WERI-Rb-1 (cell line): ENCODE results near the gene TRABD.

ENCODE experiments used
- DNase-seq: peaks from one replicate; pipeline ENCODE4 v3.0.0-alpha.2; 2020
- H3K27ac ChIP-seq: fragments of 250-450 bp; sonication (Bioruptor Pico); 2 replicates; pipeline ENCODE4 v1.5.1; 2020; ENCODE audit warnings: mild to moderate bottlenecking, moderate library complexity
- H3K27me3 ChIP-seq: fragments of 250-450 bp; sonication (Bioruptor Pico); 2 replicates; pipeline ENCODE4 v1.5.1; 2021; ENCODE audit warnings: mild to moderate bottlenecking, low read depth, moderate library complexity; ENCODE audit not compliant: insufficient read depth, severe bottlenecking
- H3K36me3 ChIP-seq: fragments of 250-450 bp; sonication (Bioruptor Pico); 2 replicates; pipeline ENCODE4 v1.5.1; 2020; ENCODE audit warnings: mild to moderate bottlenecking, moderate library complexity
- H3K4me3 ChIP-seq: 2 replicates; pipeline ENCODE4 v1.5.1; 2011; ENCODE audit warnings: low read depth, mild to moderate bottlenecking, control low read depth, low read length
- H3K9me3 ChIP-seq: fragments of 250-450 bp; sonication (Bioruptor Pico); 2 replicates; pipeline ENCODE4 v1.5.1; 2021; ENCODE audit warnings: mild to moderate bottlenecking, moderate library complexity; ENCODE audit not compliant: severe bottlenecking
- TF ChIP-seq, protein P1 (sequence below): IDR thresholded peaks from 2 replicates; pipeline ENCODE4 v1.5.1; 2011; ENCODE audit warnings: low read depth, mild to moderate bottlenecking, control low read depth, inconsistent platforms, low read length

TRABD gene

GRCh38 chr22:50183141-50183971 lies 2.4 kb upstream of the TRABD start:
- TF ChIP-seq, protein P1, sequence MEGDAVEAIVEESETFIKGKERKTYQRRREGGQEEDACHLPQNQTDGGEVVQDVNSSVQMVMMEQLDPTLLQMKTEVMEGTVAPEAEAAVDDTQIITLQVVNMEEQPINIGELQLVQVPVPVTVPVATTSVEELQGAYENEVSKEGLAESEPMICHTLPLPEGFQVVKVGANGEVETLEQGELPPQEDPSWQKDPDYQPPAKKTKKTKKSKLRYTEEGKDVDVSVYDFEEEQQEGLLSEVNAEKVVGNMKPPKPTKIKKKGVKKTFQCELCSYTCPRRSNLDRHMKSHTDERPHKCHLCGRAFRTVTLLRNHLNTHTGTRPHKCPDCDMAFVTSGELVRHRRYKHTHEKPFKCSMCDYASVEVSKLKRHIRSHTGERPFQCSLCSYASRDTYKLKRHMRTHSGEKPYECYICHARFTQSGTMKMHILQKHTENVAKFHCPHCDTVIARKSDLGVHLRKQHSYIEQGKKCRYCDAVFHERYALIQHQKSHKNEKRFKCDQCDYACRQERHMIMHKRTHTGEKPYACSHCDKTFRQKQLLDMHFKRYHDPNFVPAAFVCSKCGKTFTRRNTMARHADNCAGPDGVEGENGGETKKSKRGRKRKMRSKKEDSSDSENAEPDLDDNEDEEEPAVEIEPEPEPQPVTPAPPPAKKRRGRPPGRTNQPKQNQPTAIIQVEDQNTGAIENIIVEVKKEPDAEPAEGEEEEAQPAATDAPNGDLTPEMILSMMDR = no peak
- no peaks in the 10 kb centered on the region for H3K27me3 ChIP-seq
- DNase-seq = no peak
- peaks cover 2% of the 10 kb centered on the region; the same call in 1 of the 2 replicates for H3K36me3 ChIP-seq
- H3K4me3 ChIP-seq = no peak overlapping the region
- H3K9me3 ChIP-seq = no peaks in the 10 kb centered on the region
- H3K27ac ChIP-seq = no peak overlapping the region

GRCh38 chr22:50184004-50184901 lies 1.5 kb upstream of the TRABD start:
- TF ChIP-seq, protein P1 = no peak
- H3K4me3 ChIP-seq = no peak overlapping the region
- peak; percentile 42 for DNase-seq
- H3K27me3 ChIP-seq = no peaks in the 10 kb centered on the region
- no peak overlapping the region; the same call in 1 of the 2 replicates for H3K27ac ChIP-seq
- no peaks in the 10 kb centered on the region for H3K9me3 ChIP-seq
- H3K36me3 ChIP-seq = peaks cover 2% of the 10 kb centered on the region; the same call in 1 of the 2 replicates

- TF ChIP-seq, protein P1 = no peak
- Histone ChIP-seq H3K4me3 (no peak overlapping the region), H3K27ac (peak overlapping the region; percentile 59), H3K9me3 (no peaks in the 10 kb centered on the region), H3K36me3 (peaks cover 2% of the 10 kb centered on the region; the same call in 1 of the 2 replicates), H3K27me3 (no peaks in the 10 kb centered on the region)
- DNase-seq = no peak
Observed at GRCh38 chr22:50184902-50185374, 775 bp upstream of the TRABD start.

- no peaks in the 10 kb centered on the region for H3K9me3 ChIP-seq
- peak overlapping the region; percentile 69 for H3K4me3 ChIP-seq
- TF ChIP-seq, protein P1 = no peak
- peak overlapping the region; percentile 33 for H3K27ac ChIP-seq
- no peaks in the 10 kb centered on the region for H3K27me3 ChIP-seq
- DNase-seq = no peak
- 0 out of 2 replicates have a peak, but pooled peaks cover 2% of the 10 kb centered on the region for H3K36me3 ChIP-seq
Observed at GRCh38 chr22:50186181-50186714, 535 bp downstream of the TRABD start.

GRCh38 chr22:50186761-50187523 lies 1.2 kb downstream of the TRABD start:
- Histone ChIP-seq H3K27ac (peak overlapping the region; percentile 33), H3K9me3 (no peaks in the 10 kb centered on the region), H3K36me3 (0 out of 2 replicates have a peak, but pooled peaks cover 2% of the 10 kb centered on the region), H3K4me3 (peak overlapping the region; percentile 69), H3K27me3 (no peaks in the 10 kb centered on the region)
- TF ChIP-seq, protein P1 = no peak
- DNase-seq = no peak
